HL-60 (cell line): ENCODE data around the gene PTPRG.

Experiments
- DNase-seq, 2 experiments: peaks; one replicate each; pipeline ENCODE4 v3.0.0-alpha.2; 2010 to 2020; ENCODE audit warnings: low read depth in 1 of 2, low spot score in 1 of 2
- H3K27ac ChIP-seq: fragments of 250-450 bp; sonication (Bioruptor Pico); replicated peaks from 2 replicates; pipeline ENCODE4 v1.5.1; 2020; ENCODE audit warnings: mild to moderate bottlenecking, moderate library complexity
- H3K27me3 ChIP-seq: fragments of 250-450 bp; sonication (Bioruptor Pico); 2 replicates; pipeline ENCODE4 v1.5.1; 2021; ENCODE audit warnings: mild to moderate bottlenecking, moderate library complexity; ENCODE audit not compliant: insufficient read depth, poor library complexity, severe bottlenecking
- H3K4me3 ChIP-seq: replicated peaks from 2 replicates; pipeline ENCODE4 v1.5.1; 2011; ENCODE audit warnings: mild to moderate bottlenecking, control low read depth, low read length; ENCODE audit not compliant: insufficient read depth
- CTCF ChIP-seq: IDR thresholded peaks from one replicate; pipeline ENCODE4 v1.5.1; 2011; ENCODE audit warnings: low read length, control low read depth, inconsistent platforms; ENCODE audit not compliant: insufficient read depth
- GABPA ChIP-seq: IDR thresholded peaks from 2 replicates; pipeline ENCODE4 v1.6.1; 2012; ENCODE audit warnings: low read depth
- POLR2AphosphoS5 ChIP-seq: IDR thresholded peaks from 2 replicates; pipeline ENCODE4 v1.6.1; 2012; ENCODE audit warnings: low read depth
- SPI1 ChIP-seq: IDR thresholded peaks from 2 replicates; pipeline ENCODE4 v1.6.1; 2012; ENCODE audit warnings: low read depth, mild to moderate bottlenecking, borderline replicate concordance
- TF ChIP-seq, protein P1 (sequence below): IDR thresholded peaks from 2 replicates; pipeline ENCODE4 v1.6.1; 2012; ENCODE audit warnings: low read depth; ENCODE audit not compliant: insufficient replicate concordance

The PTPRG gene

DNA sequence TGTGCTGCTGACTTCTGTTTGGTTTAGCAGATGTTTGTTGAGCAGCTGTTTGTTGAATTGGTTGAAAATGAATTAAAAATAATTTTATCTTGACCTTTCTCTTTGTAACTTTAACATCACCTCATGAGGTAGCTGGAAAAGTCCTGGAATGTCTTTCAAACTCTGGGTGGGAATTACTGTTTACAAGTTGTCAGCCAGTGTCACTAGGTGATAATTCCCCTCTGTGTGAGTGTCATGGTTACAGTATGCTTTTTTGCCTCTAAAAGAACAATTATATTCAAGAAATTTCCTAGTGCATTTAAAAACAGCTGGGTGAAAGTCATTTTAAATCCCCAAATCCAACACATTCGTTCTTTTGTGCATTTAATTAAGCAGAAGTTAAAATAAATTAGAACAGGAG, 113.2 kb downstream of the PTPRG start:
- no peak overlapping the region for H3K4me3 ChIP-seq
- TF ChIP-seq CTCF (no peak), POLR2AphosphoS5 (no peak), GABPA (no peak), SPI1 (no peak)
- TF ChIP-seq, protein P1, sequence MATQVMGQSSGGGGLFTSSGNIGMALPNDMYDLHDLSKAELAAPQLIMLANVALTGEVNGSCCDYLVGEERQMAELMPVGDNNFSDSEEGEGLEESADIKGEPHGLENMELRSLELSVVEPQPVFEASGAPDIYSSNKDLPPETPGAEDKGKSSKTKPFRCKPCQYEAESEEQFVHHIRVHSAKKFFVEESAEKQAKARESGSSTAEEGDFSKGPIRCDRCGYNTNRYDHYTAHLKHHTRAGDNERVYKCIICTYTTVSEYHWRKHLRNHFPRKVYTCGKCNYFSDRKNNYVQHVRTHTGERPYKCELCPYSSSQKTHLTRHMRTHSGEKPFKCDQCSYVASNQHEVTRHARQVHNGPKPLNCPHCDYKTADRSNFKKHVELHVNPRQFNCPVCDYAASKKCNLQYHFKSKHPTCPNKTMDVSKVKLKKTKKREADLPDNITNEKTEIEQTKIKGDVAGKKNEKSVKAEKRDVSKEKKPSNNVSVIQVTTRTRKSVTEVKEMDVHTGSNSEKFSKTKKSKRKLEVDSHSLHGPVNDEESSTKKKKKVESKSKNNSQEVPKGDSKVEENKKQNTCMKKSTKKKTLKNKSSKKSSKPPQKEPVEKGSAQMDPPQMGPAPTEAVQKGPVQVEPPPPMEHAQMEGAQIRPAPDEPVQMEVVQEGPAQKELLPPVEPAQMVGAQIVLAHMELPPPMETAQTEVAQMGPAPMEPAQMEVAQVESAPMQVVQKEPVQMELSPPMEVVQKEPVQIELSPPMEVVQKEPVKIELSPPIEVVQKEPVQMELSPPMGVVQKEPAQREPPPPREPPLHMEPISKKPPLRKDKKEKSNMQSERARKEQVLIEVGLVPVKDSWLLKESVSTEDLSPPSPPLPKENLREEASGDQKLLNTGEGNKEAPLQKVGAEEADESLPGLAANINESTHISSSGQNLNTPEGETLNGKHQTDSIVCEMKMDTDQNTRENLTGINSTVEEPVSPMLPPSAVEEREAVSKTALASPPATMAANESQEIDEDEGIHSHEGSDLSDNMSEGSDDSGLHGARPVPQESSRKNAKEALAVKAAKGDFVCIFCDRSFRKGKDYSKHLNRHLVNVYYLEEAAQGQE = no peak
- H3K27ac ChIP-seq = no peak overlapping the region
- DNase-seq = no peak
- no peaks in the 10 kb centered on the region for H3K27me3 ChIP-seq

GRCh38 chr3:61679026-61679425, 117.7 kb downstream of the PTPRG start:
- Histone ChIP-seq H3K27me3 (no peaks in the 10 kb centered on the region), H3K4me3 (no peak overlapping the region), H3K27ac (no peak overlapping the region)
- DNase-seq = no peak
- TF ChIP-seq, protein P1 = no peak
- TF ChIP-seq POLR2AphosphoS5 (no peak), GABPA (no peak), SPI1 (no peak), CTCF (no peak)

GRCh38 chr3:61680617-61681016, 119.2 kb downstream of the PTPRG start:
- H3K27ac ChIP-seq = no peak overlapping the region
- DNase-seq = no peak
- H3K27me3 ChIP-seq = no peaks in the 10 kb centered on the region
- H3K4me3 ChIP-seq = no peak overlapping the region
- no peak for TF ChIP-seq GABPA

- no peak for DNase-seq
- Histone ChIP-seq H3K27me3 (no peaks in the 10 kb centered on the region), H3K4me3 (no peak overlapping the region), H3K27ac (no peak overlapping the region)
- no peak for TF ChIP-seq GABPA
- TF ChIP-seq, protein P1 = no peak
- no peak for TF ChIP-seq SPI1
- TF ChIP-seq POLR2AphosphoS5 = no peak
- TF ChIP-seq CTCF = no peak
These were observed 120.3 kb downstream of the PTPRG start for GRCh38 chr3:61681636-61682035.
